GM23248 (cell line): Measurements from ENCODE around the gene DDX31.

Experiments
- EZH2 ChIP-seq: fragments of 200-600 bp; sonication (generic); IDR thresholded peaks from 2 replicates; pipeline ENCODE4 v1.6.1; 2018; ENCODE audit warnings: antibody characterized with exemption, mild to moderate bottlenecking; ENCODE audit not compliant: insufficient read depth, poor library complexity, severe bottlenecking
- EZH2phosphoT487 ChIP-seq: fragments of 200-600 bp; sonication (generic); IDR thresholded peaks from 2 replicates; pipeline ENCODE4 v1.6.1; 2018; ENCODE audit warnings: antibody characterized with exemption, moderate library complexity, mild to moderate bottlenecking, low read depth; ENCODE audit not compliant: insufficient read depth

DNA sequence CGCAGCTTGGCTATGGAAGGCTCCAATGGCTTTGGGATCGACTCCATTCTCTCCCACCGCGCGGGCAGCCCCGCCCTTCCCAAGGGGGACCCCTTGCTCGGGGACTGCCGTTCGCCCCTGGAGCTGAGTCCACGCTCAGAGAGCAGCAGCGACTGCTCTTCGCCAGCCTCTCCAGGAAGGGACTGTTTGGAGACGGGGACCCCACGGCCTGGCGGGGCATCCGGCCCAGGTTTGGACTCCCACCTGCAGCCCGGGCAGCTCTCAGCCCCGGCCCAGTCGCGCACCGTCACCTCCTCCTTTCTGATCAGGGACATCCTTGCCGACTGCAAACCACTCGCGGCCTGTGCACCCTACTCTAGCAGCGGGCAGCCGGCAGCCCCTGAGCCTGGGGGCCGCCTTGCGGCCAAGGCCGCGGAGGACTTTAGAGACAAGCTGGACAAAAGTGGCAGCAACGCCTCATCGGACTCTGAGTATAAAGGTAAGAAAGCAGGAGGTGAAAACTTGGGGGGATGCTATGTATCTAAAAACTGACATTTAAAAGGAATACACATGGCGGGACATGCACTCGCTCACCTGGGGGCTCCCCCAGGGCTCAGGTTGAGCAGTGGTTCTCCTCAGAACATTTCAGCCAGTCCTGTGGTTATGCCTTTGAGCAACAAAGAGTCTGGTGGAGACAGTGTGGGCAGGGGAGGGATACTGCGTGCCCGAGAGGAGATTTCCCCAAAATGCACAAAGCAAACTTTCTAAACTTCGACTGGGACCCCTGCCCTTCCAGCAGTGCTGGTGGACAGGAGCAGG lies 86.8 kb downstream of the DDX31 start:
- TF ChIP-seq EZH2phosphoT487: no peak
- TF ChIP-seq EZH2: no peak
